ENCODE data around the gene KBTBD6.

- TF ChIP-seq, protein P1, sequence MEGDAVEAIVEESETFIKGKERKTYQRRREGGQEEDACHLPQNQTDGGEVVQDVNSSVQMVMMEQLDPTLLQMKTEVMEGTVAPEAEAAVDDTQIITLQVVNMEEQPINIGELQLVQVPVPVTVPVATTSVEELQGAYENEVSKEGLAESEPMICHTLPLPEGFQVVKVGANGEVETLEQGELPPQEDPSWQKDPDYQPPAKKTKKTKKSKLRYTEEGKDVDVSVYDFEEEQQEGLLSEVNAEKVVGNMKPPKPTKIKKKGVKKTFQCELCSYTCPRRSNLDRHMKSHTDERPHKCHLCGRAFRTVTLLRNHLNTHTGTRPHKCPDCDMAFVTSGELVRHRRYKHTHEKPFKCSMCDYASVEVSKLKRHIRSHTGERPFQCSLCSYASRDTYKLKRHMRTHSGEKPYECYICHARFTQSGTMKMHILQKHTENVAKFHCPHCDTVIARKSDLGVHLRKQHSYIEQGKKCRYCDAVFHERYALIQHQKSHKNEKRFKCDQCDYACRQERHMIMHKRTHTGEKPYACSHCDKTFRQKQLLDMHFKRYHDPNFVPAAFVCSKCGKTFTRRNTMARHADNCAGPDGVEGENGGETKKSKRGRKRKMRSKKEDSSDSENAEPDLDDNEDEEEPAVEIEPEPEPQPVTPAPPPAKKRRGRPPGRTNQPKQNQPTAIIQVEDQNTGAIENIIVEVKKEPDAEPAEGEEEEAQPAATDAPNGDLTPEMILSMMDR (IDR thresholded peaks at IDR 0.05; ENCODE audit: borderline replicate concordance, extremely low read depth, low read length, poor library complexity, severe bottlenecking) = no peak
- TF ChIP-seq EZH2 (IDR thresholded peaks at IDR 0.05; ENCODE audit: borderline replicate concordance, low read depth, low read length, severe bottlenecking) = no peak
Observed at GRCh38 chr13:41117869-41118268, 14.7 kb downstream of the KBTBD6 start.

Measured in DND-41 (cell line).